ENCODE results near the gene PTCD2.

PTCD2 gene

DNA sequence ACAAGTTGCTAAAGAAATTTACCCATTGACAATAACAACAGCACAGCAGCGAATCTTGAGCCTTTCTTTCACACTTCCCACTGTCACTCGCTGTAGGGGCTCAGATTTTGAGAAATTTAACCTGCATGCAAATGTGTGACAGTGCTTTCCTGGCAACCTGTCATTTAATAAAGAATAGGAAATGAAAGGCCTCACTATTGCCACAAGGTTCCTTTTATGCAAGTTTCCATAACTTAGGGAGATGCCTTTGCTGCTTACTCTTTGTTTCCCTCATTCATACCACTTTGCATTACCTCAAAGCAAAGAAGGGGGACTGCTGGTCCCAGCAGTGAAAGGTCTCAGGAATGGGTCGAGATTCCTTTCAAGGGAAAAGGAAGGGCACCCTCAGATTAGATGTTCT, 49.5 kb downstream of the PTCD2 start:
- H2AFZ ChIP-seq, result no peak overlapping the region
- H3K4me3 ChIP-seq (ENCODE audit: low read depth, low read length), result no peak overlapping the region
- TF ChIP-seq, protein P1, sequence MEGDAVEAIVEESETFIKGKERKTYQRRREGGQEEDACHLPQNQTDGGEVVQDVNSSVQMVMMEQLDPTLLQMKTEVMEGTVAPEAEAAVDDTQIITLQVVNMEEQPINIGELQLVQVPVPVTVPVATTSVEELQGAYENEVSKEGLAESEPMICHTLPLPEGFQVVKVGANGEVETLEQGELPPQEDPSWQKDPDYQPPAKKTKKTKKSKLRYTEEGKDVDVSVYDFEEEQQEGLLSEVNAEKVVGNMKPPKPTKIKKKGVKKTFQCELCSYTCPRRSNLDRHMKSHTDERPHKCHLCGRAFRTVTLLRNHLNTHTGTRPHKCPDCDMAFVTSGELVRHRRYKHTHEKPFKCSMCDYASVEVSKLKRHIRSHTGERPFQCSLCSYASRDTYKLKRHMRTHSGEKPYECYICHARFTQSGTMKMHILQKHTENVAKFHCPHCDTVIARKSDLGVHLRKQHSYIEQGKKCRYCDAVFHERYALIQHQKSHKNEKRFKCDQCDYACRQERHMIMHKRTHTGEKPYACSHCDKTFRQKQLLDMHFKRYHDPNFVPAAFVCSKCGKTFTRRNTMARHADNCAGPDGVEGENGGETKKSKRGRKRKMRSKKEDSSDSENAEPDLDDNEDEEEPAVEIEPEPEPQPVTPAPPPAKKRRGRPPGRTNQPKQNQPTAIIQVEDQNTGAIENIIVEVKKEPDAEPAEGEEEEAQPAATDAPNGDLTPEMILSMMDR (IDR thresholded peaks at IDR 0.05), result no peak
- no peaks in the 10 kb centered on the region for H3K4me1 ChIP-seq
- no peaks in the 10 kb centered on the region for H3K27me3 ChIP-seq (ENCODE audit: control insufficient read depth, insufficient read depth, low read length)
- no peaks in the 10 kb centered on the region for H3K79me2 ChIP-seq
- H3K4me2 ChIP-seq (ENCODE audit: low read length), result no peak overlapping the region
- H3K36me3 ChIP-seq (ENCODE audit: control insufficient read depth, insufficient read depth, low read length), result no peaks in the 10 kb centered on the region
- H3K9ac ChIP-seq, result no peak overlapping the region
- H3K9me3 ChIP-seq (ENCODE audit: control insufficient read depth, low read length), result no peaks in the 10 kb centered on the region
- no peak overlapping the region for H3K27ac ChIP-seq

DNA sequence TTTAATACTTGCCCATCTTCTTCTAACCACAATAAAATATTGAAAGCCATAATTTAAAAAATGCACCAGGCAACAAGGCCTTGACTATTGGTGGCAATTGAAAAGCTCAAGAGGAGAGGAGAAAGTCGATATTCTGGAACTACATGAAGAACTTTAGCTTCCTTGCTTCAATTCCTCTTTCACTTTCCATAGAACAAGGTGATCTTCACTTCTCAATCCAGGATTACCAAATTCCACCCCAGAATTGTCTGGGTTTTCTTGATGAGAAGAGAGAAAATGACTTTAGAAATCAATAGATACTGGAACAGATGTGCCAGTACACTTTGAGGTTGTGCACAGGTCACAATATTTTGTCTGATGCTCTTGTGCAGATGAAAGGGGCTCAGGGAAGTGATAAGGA, 52.2 kb downstream of the PTCD2 start:
- H3K4me2 ChIP-seq (ENCODE audit: low read length), result no peak overlapping the region
- no peaks in the 10 kb centered on the region for H3K27me3 ChIP-seq (ENCODE audit: control insufficient read depth, insufficient read depth, low read length)
- H3K9me3 ChIP-seq (ENCODE audit: control insufficient read depth, low read length), result no peaks in the 10 kb centered on the region
- H3K36me3 ChIP-seq (ENCODE audit: control insufficient read depth, insufficient read depth, low read length), result no peaks in the 10 kb centered on the region
- TF ChIP-seq, protein P1 (IDR thresholded peaks at IDR 0.05), result no peak
- no peak overlapping the region for H2AFZ ChIP-seq
- no peak overlapping the region for H3K27ac ChIP-seq
- no peak overlapping the region for H3K4me3 ChIP-seq (ENCODE audit: low read depth, low read length)
- H3K79me2 ChIP-seq, result no peaks in the 10 kb centered on the region
- H3K9ac ChIP-seq, result no peak overlapping the region
- no peaks in the 10 kb centered on the region for H3K4me1 ChIP-seq

DNA sequence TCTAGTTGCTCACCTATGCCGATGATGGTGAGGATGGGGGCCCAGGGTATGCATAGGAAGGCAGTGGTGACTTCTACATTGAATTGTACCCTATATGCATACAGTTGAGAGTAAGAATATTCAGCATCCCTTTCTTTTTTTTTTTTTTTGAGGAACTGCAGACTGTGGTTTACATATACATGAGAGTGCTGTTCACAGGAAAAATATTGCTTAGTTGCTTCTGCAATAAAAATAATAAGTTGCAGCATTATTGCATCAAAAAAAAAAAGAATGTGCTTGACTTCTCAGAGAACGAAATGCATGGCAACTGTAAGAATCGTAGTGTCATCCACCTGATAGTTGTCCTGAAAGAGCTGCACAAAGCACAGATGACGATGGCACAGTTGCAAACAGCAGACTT, 52.8 kb downstream of the PTCD2 start:
- Histone ChIP-seq H3K9me3 (ENCODE audit: control insufficient read depth, low read length) (no peaks in the 10 kb centered on the region), H2AFZ (no peak overlapping the region), H3K4me2 (ENCODE audit: low read length) (no peak overlapping the region), H3K9ac (no peak overlapping the region), H3K27ac (no peak overlapping the region), H3K27me3 (ENCODE audit: control insufficient read depth, insufficient read depth, low read length) (no peaks in the 10 kb centered on the region), H3K79me2 (no peaks in the 10 kb centered on the region), H3K4me3 (ENCODE audit: low read depth, low read length) (no peak overlapping the region), H3K36me3 (ENCODE audit: control insufficient read depth, insufficient read depth, low read length) (no peaks in the 10 kb centered on the region), H3K4me1 (no peaks in the 10 kb centered on the region)
- TF ChIP-seq, protein P1 (IDR thresholded peaks at IDR 0.05), result no peak

DNA sequence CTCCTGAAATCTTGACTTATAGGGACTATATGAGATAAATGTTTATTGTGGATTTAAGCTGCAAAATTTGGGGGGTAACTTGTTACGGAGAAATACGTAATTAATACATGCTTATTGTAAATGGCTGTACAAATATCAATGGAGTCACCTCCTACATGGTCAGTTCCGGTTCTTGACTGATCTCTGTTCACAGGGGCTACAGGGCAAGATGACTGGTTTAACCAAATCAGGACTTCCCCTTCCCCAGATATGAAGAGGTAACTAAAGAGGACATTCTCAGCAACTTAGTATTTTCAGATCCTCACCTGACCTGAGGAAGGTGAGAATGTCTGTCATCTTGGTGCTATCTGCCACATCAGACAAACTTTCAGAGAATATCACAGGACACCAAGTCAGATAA, 54.7 kb downstream of the PTCD2 start:
- Histone ChIP-seq H3K27ac (no peak overlapping the region), H3K27me3 (ENCODE audit: control insufficient read depth, insufficient read depth, low read length) (no peaks in the 10 kb centered on the region)

DNA sequence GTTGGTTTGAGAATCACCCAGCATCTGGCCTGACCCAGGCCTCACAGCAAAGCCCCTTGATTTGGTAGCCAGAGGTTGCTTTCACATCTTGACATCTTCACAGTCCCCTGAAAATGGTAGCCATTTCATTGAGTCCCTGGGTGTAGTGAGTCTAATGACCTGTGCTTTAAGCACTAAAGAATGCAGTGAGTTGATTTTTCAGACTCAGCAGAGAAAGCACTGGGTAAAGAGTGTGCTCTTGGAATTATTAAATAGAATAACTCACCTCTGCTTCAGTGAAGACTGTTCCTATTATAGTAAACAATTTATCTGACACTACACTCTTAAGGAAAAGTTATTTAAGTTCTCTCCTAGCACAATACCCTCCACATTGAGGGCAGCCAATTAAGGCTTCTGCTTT, 56.2 kb downstream of the PTCD2 start:
- H3K4me2 ChIP-seq (ENCODE audit: low read length), result no peak overlapping the region
- H2AFZ ChIP-seq, result no peak overlapping the region
- H3K36me3 ChIP-seq (ENCODE audit: control insufficient read depth, insufficient read depth, low read length), result no peaks in the 10 kb centered on the region
- H3K9ac ChIP-seq, result no peak overlapping the region
- H3K79me2 ChIP-seq, result no peaks in the 10 kb centered on the region
- H3K27ac ChIP-seq, result no peak overlapping the region
- H3K27me3 ChIP-seq (ENCODE audit: control insufficient read depth, insufficient read depth, low read length), result no peaks in the 10 kb centered on the region
- TF ChIP-seq, protein P1 (IDR thresholded peaks at IDR 0.05), result no peak
- no peaks in the 10 kb centered on the region for H3K4me1 ChIP-seq
- no peak overlapping the region for H3K4me3 ChIP-seq (ENCODE audit: low read depth, low read length)
- H3K9me3 ChIP-seq (ENCODE audit: control insufficient read depth, low read length), result no peaks in the 10 kb centered on the region

More for the DNA sequence above, 54.7 kb downstream of the PTCD2 start:
- Histone ChIP-seq H3K4me1 (no peaks in the 10 kb centered on the region), H3K4me3 (ENCODE audit: low read depth, low read length) (no peak overlapping the region), H3K79me2 (no peaks in the 10 kb centered on the region), H3K36me3 (ENCODE audit: control insufficient read depth, insufficient read depth, low read length) (no peaks in the 10 kb centered on the region), H3K9ac (no peak overlapping the region), H3K4me2 (ENCODE audit: low read length) (no peak overlapping the region), H3K9me3 (ENCODE audit: control insufficient read depth, low read length) (no peaks in the 10 kb centered on the region), H2AFZ (no peak overlapping the region)
- TF ChIP-seq, protein P1 (IDR thresholded peaks at IDR 0.05), result no peak
